ENCODE measurements around the gene IL17RC.

DNA sequence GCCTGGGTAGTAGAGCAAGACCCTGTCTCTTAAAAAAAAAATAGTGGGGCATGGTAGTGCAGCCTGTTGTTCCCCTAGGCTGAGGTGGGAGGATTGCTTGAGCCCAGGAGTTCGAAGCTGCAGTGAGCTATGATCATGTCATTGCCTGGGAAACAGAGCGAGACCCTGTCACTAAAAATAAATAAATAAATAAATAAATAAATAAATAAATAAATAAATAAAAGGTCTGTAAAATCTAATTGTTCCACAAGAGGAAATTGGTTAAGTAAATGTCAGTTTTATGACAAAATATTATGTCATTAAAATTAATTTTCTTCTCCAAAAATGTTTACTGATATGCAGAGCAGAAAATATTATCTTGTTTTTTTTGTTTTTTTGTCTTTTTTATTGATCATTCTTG is 22.1 kb downstream of the IL17RC start:
- TF ChIP-seq, protein P1, sequence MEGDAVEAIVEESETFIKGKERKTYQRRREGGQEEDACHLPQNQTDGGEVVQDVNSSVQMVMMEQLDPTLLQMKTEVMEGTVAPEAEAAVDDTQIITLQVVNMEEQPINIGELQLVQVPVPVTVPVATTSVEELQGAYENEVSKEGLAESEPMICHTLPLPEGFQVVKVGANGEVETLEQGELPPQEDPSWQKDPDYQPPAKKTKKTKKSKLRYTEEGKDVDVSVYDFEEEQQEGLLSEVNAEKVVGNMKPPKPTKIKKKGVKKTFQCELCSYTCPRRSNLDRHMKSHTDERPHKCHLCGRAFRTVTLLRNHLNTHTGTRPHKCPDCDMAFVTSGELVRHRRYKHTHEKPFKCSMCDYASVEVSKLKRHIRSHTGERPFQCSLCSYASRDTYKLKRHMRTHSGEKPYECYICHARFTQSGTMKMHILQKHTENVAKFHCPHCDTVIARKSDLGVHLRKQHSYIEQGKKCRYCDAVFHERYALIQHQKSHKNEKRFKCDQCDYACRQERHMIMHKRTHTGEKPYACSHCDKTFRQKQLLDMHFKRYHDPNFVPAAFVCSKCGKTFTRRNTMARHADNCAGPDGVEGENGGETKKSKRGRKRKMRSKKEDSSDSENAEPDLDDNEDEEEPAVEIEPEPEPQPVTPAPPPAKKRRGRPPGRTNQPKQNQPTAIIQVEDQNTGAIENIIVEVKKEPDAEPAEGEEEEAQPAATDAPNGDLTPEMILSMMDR (IDR thresholded peaks at IDR 0.05; ENCODE audit: borderline replicate concordance, extremely low read depth, low read length, poor library complexity, severe bottlenecking): no peak
- no peak for TF ChIP-seq EZH2 (IDR thresholded peaks at IDR 0.05; ENCODE audit: borderline replicate concordance, low read depth, low read length, severe bottlenecking)
